ENCODE data around the gene MARVELD3.

- no peak for TF ChIP-seq EZH2 (IDR thresholded peaks at IDR 0.05; ENCODE audit: insufficient read depth, poor library complexity, severe bottlenecking)
- no peak for TF ChIP-seq EZH2phosphoT487 (IDR thresholded peaks at IDR 0.05; ENCODE audit: insufficient read depth, low read depth)
Measured at GRCh38 chr16:71681360-71681759, 55.4 kb downstream of the MARVELD3 start.
